Measurements from ENCODE around the gene TRAPPC5.

GRCh38 chr19:7679771-7680605, 645 bp upstream of the TRAPPC5 start:
- TF ChIP-seq CTCF (IDR thresholded peaks at IDR 0.05) (no peak), FOXM1 (IDR thresholded peaks at IDR 0.05; ENCODE audit: low read depth) (no peak)
